H9 (cell line): ENCODE measurements around the gene KAT8. TPM values are rescaled to one million over a fixed set of nuclear protein-coding genes. Genes with fewer than 3 reads are reported as not detected.
A peak's percentile ranks its signal among the peaks of the same experiment; 100 is the strongest.

Source experiments
- DNase-seq: peaks from one replicate; pipeline ENCODE4 v3.0.0-alpha.2; 2017
- H2AFZ ChIP-seq: one replicate; pipeline ENCODE4 v1.6.1; 2013; ENCODE audit warnings: mild to moderate bottlenecking, low read length, control low read depth, moderate library complexity
- H2AK5ac ChIP-seq: 2 replicates; pipeline ENCODE4 v1.6.1; 2013; ENCODE audit warnings: low read length, control low read depth, mixed read lengths; ENCODE audit not compliant: insufficient read length
- H2BK120ac ChIP-seq: one replicate; pipeline ENCODE4 v1.6.1; 2013; ENCODE audit warnings: low read depth, mild to moderate bottlenecking, low read length, control low read depth, inconsistent platforms; ENCODE audit not compliant: poor library complexity, severe bottlenecking
- H2BK12ac ChIP-seq: 2 replicates; pipeline ENCODE4 v1.6.1; 2013; ENCODE audit warnings: low read length, control low read depth, mixed read lengths, low read depth; ENCODE audit not compliant: insufficient read length
- H2BK15ac ChIP-seq: 2 replicates; pipeline ENCODE4 v1.6.1; 2013; ENCODE audit warnings: low read depth, low read length, control low read depth
- H2BK20ac ChIP-seq: one replicate; pipeline ENCODE4 v1.6.1; 2013; ENCODE audit warnings: low read depth, mild to moderate bottlenecking, low read length, control low read depth, inconsistent platforms; ENCODE audit not compliant: poor library complexity, severe bottlenecking
- H2BK5ac ChIP-seq: 2 replicates; pipeline ENCODE4 v1.6.1; 2013; ENCODE audit warnings: low read length, control low read depth, mixed read lengths; ENCODE audit not compliant: insufficient read length
- H3K14ac ChIP-seq: 2 replicates; pipeline ENCODE4 v1.6.1; 2013; ENCODE audit warnings: low read length, control low read depth; ENCODE audit not compliant: insufficient read depth
- H3K18ac ChIP-seq: 2 replicates; pipeline ENCODE4 v1.6.1; 2013; ENCODE audit warnings: low read depth, mild to moderate bottlenecking, mixed read lengths, low read length, control low read depth; ENCODE audit not compliant: insufficient read length
- H3K23ac ChIP-seq: 2 replicates; pipeline ENCODE4 v1.6.1; 2013; ENCODE audit warnings: low read length, control low read depth, mixed read lengths, low read depth; ENCODE audit not compliant: insufficient read length
- H3K23me2 ChIP-seq: 2 replicates; pipeline ENCODE4 v1.6.1; 2013; ENCODE audit warnings: low read depth, mild to moderate bottlenecking, mixed read lengths, low read length, control low read depth; ENCODE audit not compliant: insufficient read length, poor library complexity, severe bottlenecking
- H3K27ac ChIP-seq: 2 replicates; pipeline ENCODE4 v1.5.1; 2013; ENCODE audit warnings: low read length, control low read depth, mixed read lengths, low read depth; ENCODE audit not compliant: insufficient read length
- H3K27me3 ChIP-seq: 2 replicates; pipeline ENCODE4 v1.6.1; 2013; ENCODE audit warnings: low read length, control low read depth, inconsistent platforms; ENCODE audit not compliant: insufficient read depth
- H3K4ac ChIP-seq: 2 replicates; pipeline ENCODE4 v1.6.1; 2013; ENCODE audit warnings: low read depth, mild to moderate bottlenecking, control low read depth, inconsistent platforms, low read length, moderate library complexity
- H3K4me1 ChIP-seq: 2 replicates; pipeline ENCODE4 v1.6.1; 2013; ENCODE audit warnings: low read length, control low read depth, inconsistent platforms; ENCODE audit not compliant: insufficient read depth
- H3K4me2 ChIP-seq: 2 replicates; pipeline ENCODE4 v1.6.1; 2013; ENCODE audit warnings: low read length, control low read depth, mixed read lengths; ENCODE audit not compliant: insufficient read length, insufficient read depth
- H3K56ac ChIP-seq: 2 replicates; pipeline ENCODE4 v1.6.1; 2013; ENCODE audit warnings: low read depth, mild to moderate bottlenecking, mixed read lengths, low read length, control low read depth; ENCODE audit not compliant: insufficient read length
- H3K79me1 ChIP-seq: 2 replicates; pipeline ENCODE4 v1.6.1; 2013; ENCODE audit warnings: low read depth, mild to moderate bottlenecking, moderate library complexity, low read length, control low read depth, inconsistent platforms; ENCODE audit not compliant: insufficient read depth, poor library complexity, severe bottlenecking
- H3K79me2 ChIP-seq: 2 replicates; pipeline ENCODE4 v1.6.1; 2013; ENCODE audit warnings: low read length, control low read depth, inconsistent platforms; ENCODE audit not compliant: insufficient read depth
- H3K9ac ChIP-seq: 2 replicates; pipeline ENCODE4 v1.6.1; 2013; ENCODE audit warnings: low read length, control low read depth, mixed read lengths; ENCODE audit not compliant: insufficient read length; ENCODE audit errors: extremely low read depth
- H3K9me3 ChIP-seq: one replicate; pipeline ENCODE4 v1.6.1; 2013; ENCODE audit warnings: low read depth, low read length, inconsistent platforms; ENCODE audit not compliant: control insufficient read depth
- H3T11ph ChIP-seq: one replicate; pipeline ENCODE4 v1.6.1; 2013; ENCODE audit warnings: mild to moderate bottlenecking, low read length, control low read depth, inconsistent platforms
- H4K20me1 ChIP-seq: one replicate; pipeline ENCODE4 v1.6.1; 2013; ENCODE audit not compliant: control insufficient read depth, insufficient read length, insufficient read depth
- H4K5ac ChIP-seq: 2 replicates; pipeline ENCODE4 v1.6.1; 2013; ENCODE audit warnings: low read depth, mild to moderate bottlenecking, mixed read lengths, low read length, control low read depth; ENCODE audit not compliant: insufficient read length
- H4K8ac ChIP-seq: replicated peaks from 2 replicates; pipeline ENCODE4 v1.6.1; 2013; ENCODE audit warnings: low read length, control low read depth, mixed read lengths, low read depth; ENCODE audit not compliant: insufficient read length
- H4K91ac ChIP-seq: 2 replicates; pipeline ENCODE4 v1.6.1; 2013; ENCODE audit warnings: low read depth, mild to moderate bottlenecking, moderate library complexity, mixed read lengths, low read length, control low read depth; ENCODE audit not compliant: insufficient read length
- H3K27ac Mint-ChIP-seq, 3 experiments: 2 replicates in 2 of 3; 3 replicates in 1 of 3; pipeline ENCODE4 v1.8.0; 2020 to 2021; ENCODE audit warnings: mixed read lengths in 3 of 3, mild to moderate bottlenecking in 1 of 3, moderate library complexity in 1 of 3
- H3K27me3 Mint-ChIP-seq: 2 replicates; pipeline ENCODE4 v1.8.0; 2021; ENCODE audit warnings: low read depth, mild to moderate bottlenecking, moderate library complexity, mixed read lengths
- H3K36me3 Mint-ChIP-seq, 3 experiments: 2 replicates in 2 of 3; 3 replicates in 1 of 3; pipeline ENCODE4 v1.8.0; 2020 to 2021; ENCODE audit warnings: low read depth in 3 of 3, mixed read lengths in 3 of 3; ENCODE audit not compliant: insufficient read depth in 1 of 3
- H3K4me1 Mint-ChIP-seq, 2 experiments: 2 replicates each; pipeline ENCODE4 v1.8.0; 2020; ENCODE audit warnings: mixed read lengths in 2 of 2
- H3K4me3 Mint-ChIP-seq, 2 experiments: 2 replicates in 1 of 2; 3 replicates in 1 of 2; pipeline ENCODE4 v1.8.0; 2020 to 2021; ENCODE audit warnings: mild to moderate bottlenecking in 2 of 2, mixed read lengths in 2 of 2, moderate library complexity in 1 of 2
- H3K9me3 Mint-ChIP-seq, 2 experiments: 2 replicates in 1 of 2; 3 replicates in 1 of 2; pipeline ENCODE4 v1.8.0; 2020; ENCODE audit warnings: mild to moderate bottlenecking in 2 of 2, mixed read lengths in 2 of 2, moderate library complexity in 1 of 2
- CTCF ChIP-seq: fragments of 200-600 bp; sonication (generic); conservative IDR thresholded peaks from 3 replicates; pipeline ENCODE4 v1.8.0; 2021; ENCODE audit warnings: antibody characterized with exemption, mild to moderate bottlenecking
- WGBS: extraction: QIAGEN DNeasy Blood & Tissue Kit; methylation state at CpG from one replicate; pipeline ENCODE4 v1.1.7; 2013; ENCODE audit warnings: missing lambda C conversion rate, low lambda C conversion rate, mixed read lengths; ENCODE audit not compliant: insufficient read length; ENCODE audit errors: extremely low coverage; 5-methylcytosine and 5-hydroxymethylcytosine counted together
- total RNA-seq: library from RNA; stranded (reverse); gene quantifications from 2 replicates; pipeline ENCODE4 v1.2.1, GENCODE V29; 2021

Gene KAT8
- total RNA-seq, 1 experiment from 2014 or later, result 52.1 TPM

- peaks cover 8 to 30% (median 28%) of the 10 kb centered on the region in 3 experiments; a peak in 6 of 7 replicates for H3K36me3 Mint-ChIP-seq
- H3K23ac ChIP-seq, result no peak overlapping the region
- no peak overlapping the region for H2BK5ac ChIP-seq
- no peak overlapping the region for H4K8ac ChIP-seq
- H3K27me3 ChIP-seq, result no peaks in the 10 kb centered on the region
- H2BK20ac ChIP-seq, result no peak overlapping the region
- H3K4me1 ChIP-seq, result no peaks in the 10 kb centered on the region
- H3K56ac ChIP-seq, result no peak overlapping the region
- H3K18ac ChIP-seq, result no peak overlapping the region
- H2AK5ac ChIP-seq, result no peak overlapping the region
- no peaks in the 10 kb centered on the region for H3K27me3 Mint-ChIP-seq
- H3K9me3 ChIP-seq, result no peaks in the 10 kb centered on the region
- no peaks in the 10 kb centered on the region for H3K23me2 ChIP-seq
- no peak overlapping the region for H3K4ac ChIP-seq
- DNase-seq, result peak; percentile 33
- no peak overlapping the region for H3K14ac ChIP-seq
- H2AFZ ChIP-seq, result no peak overlapping the region
- H3T11ph ChIP-seq, result no peak overlapping the region
- no peak overlapping the region for H3K4me3 Mint-ChIP-seq
- TF ChIP-seq CTCF, result no peak
- no CpG with 5 or more reads among the region's 16 CpGs for WGBS
- no peak overlapping the region for H2BK120ac ChIP-seq
- no peaks in the 10 kb centered on the region for H3K79me2 ChIP-seq
- H3K4me2 ChIP-seq, result no peak overlapping the region
- no peaks in the 10 kb centered on the region for H3K9me3 Mint-ChIP-seq
- H3K79me1 ChIP-seq, result no peaks in the 10 kb centered on the region
- H4K91ac ChIP-seq, result no peak overlapping the region
- H4K5ac ChIP-seq, result no peak overlapping the region
- H3K27ac Mint-ChIP-seq, result peak overlapping the region in 1 of 3 experiments; percentile 52; a peak in 1 of 7 replicates
- H4K20me1 ChIP-seq, result no peaks in the 10 kb centered on the region
- H3K9ac ChIP-seq, result no peak overlapping the region
- H3K4me1 Mint-ChIP-seq, result peaks cover 0 to 3% of the 10 kb centered on the region in 2 experiments; a peak in 1 of 4 replicates
- H2BK12ac ChIP-seq, result no peak overlapping the region
- H3K27ac ChIP-seq, result no peak overlapping the region
- no peak overlapping the region for H2BK15ac ChIP-seq
Observed at GRCh38 chr16:31084584-31085302, 32.7 kb upstream of the KAT8 start.
